Lower leg skin (tissue), 3 donors: Measurements from ENCODE around the gene TRNT1.

Source experiments
- POLR2A ChIP-seq, 2 donors: fragments of 450-650 bp; IDR thresholded peaks; one replicate each; pipeline ENCODE4 v1.6.1; 2016 to 2017; ENCODE audit warnings: antibody characterized with exemption in 2 of 2, mild to moderate bottlenecking in 1 of 2, moderate library complexity in 1 of 2
- TF ChIP-seq, protein P1 (sequence below), 3 donors: fragments of 450-650 bp; IDR thresholded peaks; one replicate each; pipeline ENCODE4 v1.5.1; 2016; ENCODE audit warnings: antibody characterized with exemption in 3 of 3, mild to moderate bottlenecking in 3 of 3, moderate library complexity in 2 of 3

DNA sequence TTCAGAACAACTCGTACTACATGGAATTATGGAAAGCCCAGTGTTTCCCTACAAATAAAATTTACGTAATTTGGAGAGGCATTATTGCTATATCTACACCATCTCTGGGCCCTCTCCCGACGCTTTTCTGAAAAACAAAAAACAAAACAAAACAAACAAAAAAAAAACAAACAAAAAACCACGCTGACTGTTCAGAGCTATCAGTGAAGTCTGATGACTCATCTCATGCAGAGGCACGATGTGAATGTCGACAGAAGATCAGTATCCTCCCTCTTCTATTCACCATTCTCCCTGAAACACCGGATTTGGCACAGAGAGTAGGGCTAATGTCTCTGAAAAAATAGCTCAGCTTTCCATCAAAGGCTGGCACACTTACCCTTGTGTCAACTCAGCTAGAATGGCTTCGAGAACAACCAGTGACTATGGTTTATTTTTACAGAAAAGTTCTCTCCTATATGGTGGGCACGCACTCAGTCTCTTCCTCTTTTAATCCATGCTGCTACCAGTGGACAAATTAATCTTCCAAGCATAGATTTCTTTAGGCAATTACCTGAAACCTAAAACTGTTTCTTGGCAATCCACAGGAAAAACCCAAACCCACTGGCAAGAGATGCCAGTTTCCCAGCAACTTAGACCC, 51.2 kb downstream of the TRNT1 start:
- TF ChIP-seq, protein P1, sequence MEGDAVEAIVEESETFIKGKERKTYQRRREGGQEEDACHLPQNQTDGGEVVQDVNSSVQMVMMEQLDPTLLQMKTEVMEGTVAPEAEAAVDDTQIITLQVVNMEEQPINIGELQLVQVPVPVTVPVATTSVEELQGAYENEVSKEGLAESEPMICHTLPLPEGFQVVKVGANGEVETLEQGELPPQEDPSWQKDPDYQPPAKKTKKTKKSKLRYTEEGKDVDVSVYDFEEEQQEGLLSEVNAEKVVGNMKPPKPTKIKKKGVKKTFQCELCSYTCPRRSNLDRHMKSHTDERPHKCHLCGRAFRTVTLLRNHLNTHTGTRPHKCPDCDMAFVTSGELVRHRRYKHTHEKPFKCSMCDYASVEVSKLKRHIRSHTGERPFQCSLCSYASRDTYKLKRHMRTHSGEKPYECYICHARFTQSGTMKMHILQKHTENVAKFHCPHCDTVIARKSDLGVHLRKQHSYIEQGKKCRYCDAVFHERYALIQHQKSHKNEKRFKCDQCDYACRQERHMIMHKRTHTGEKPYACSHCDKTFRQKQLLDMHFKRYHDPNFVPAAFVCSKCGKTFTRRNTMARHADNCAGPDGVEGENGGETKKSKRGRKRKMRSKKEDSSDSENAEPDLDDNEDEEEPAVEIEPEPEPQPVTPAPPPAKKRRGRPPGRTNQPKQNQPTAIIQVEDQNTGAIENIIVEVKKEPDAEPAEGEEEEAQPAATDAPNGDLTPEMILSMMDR (IDR thresholded peaks at IDR 0.05) = no peak
- TF ChIP-seq POLR2A (IDR thresholded peaks at IDR 0.05) = no peak
